ENCODE data around the gene VIPR2. TPM values are rescaled to one million over a fixed set of nuclear protein-coding genes. Genes with fewer than 3 reads are reported as not detected.

VIPR2 gene
- total RNA-seq, 1 donor from 2014 or later = not detected

DNA sequence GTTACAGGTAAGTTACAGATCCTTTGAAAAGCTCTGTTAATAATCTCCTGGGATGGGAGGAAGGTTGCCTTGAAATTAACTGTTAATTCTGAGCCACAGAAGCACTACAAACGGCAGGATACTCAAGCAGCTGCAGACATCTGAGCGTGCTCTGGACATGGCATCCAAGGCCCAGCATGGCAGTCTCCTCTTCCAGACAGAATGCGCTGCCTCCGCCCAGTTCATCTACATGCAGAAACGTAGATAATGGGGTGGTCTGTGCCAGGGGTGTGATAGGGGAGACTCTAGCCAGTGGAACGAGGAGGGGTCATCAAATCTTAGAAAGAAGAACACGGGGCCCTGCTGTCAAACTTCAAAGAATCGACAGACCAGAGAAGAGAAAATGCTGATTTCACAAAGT is 13.8 kb downstream of the VIPR2 start:
- H3K27me3 Mint-ChIP-seq = peaks cover 5% of the 10 kb centered on the region
- POLR2A ChIA-PET = no interaction called here
- CTCF ChIA-PET = no interaction called here

DNA sequence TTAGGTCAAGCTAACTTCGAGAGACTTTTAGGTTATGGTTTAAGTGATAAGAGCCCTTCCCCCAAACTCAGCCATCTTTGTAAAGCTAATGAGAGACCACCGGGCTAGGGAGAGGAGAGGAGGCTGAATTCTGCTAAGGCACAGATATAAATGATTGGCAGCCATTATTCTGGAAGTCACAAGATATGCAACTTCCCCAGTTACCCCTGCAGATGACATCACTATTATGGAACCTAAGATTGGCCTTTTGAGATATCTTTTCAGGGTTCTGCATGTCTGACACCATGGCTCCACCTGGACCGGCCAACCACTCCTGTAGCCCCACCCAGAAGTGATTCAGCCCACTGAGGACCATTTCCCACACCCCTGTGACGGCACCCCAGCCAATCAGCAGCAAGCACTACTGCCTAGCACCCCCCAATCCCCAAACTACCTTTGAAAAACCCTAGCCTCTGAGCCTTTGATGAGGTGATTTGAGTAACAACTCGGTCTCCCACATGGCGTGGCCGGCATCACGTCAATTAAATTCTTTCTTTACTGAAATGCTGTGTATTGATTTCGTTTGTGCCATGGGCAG is 14.4 kb downstream of the VIPR2 start:
- H3K27ac Mint-ChIP-seq = no peak overlapping the region
- DNase-seq (no peak), ATAC-seq (ENCODE audit: low read depth) (no peak)
- no peaks in the 10 kb centered on the region for H3K9me3 Mint-ChIP-seq
- ChIA-PET CTCF (no interaction called here), POLR2A (no interaction called here)
- TF ChIP-seq, protein P1, sequence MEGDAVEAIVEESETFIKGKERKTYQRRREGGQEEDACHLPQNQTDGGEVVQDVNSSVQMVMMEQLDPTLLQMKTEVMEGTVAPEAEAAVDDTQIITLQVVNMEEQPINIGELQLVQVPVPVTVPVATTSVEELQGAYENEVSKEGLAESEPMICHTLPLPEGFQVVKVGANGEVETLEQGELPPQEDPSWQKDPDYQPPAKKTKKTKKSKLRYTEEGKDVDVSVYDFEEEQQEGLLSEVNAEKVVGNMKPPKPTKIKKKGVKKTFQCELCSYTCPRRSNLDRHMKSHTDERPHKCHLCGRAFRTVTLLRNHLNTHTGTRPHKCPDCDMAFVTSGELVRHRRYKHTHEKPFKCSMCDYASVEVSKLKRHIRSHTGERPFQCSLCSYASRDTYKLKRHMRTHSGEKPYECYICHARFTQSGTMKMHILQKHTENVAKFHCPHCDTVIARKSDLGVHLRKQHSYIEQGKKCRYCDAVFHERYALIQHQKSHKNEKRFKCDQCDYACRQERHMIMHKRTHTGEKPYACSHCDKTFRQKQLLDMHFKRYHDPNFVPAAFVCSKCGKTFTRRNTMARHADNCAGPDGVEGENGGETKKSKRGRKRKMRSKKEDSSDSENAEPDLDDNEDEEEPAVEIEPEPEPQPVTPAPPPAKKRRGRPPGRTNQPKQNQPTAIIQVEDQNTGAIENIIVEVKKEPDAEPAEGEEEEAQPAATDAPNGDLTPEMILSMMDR (IDR thresholded peaks at IDR 0.05) = no peak
- peaks cover 4% of the 10 kb centered on the region for H3K27me3 Mint-ChIP-seq
- no peaks in the 10 kb centered on the region for H3K4me1 Mint-ChIP-seq
- no peak overlapping the region for H3K4me3 Mint-ChIP-seq
- H3K36me3 Mint-ChIP-seq (ENCODE audit: low read depth) = no peaks in the 10 kb centered on the region
- intact Hi-C loops (cut with micrococcal nuclease) = no loop called here

More for the DNA sequence above, 13.8 kb downstream of the VIPR2 start:
- DNase-seq (no peak), ATAC-seq (ENCODE audit: low read depth) (no peak)
- Mint-ChIP-seq H3K4me1 (no peaks in the 10 kb centered on the region), H3K27ac (no peak overlapping the region), H3K9me3 (no peaks in the 10 kb centered on the region), H3K36me3 (ENCODE audit: low read depth) (no peaks in the 10 kb centered on the region), H3K4me3 (no peak overlapping the region)
- TF ChIP-seq, protein P1 (IDR thresholded peaks at IDR 0.05) = no peak
- intact Hi-C loops (cut with micrococcal nuclease) = no loop called here

DNA sequence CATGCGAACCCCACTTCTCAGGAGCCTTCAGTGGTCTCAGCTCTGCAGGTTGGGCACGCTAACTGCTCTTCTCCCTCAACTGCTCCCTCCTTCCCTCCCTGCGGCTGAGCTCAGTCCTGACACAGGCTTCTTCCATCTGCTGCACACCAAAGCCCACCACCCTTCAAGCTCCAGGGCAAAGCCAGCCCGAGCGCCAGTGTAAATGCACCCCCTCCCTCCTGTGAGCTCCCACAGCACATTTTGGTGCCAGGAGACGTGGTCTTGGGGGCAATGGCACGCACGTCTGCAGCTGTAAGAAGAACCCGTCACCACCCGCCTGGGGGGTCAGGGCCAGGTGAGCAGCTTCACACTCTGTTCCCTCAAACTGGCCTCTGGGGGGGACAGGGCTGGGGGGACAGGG is 15.9 kb downstream of the VIPR2 start:
- Mint-ChIP-seq H3K4me3 (no peak overlapping the region), H3K27ac (no peak overlapping the region), H3K36me3 (ENCODE audit: low read depth) (no peaks in the 10 kb centered on the region), H3K27me3 (peaks cover 4% of the 10 kb centered on the region), H3K4me1 (no peaks in the 10 kb centered on the region), H3K9me3 (no peaks in the 10 kb centered on the region)
- CTCF ChIA-PET = no interaction called here
- TF ChIP-seq, protein P1 (IDR thresholded peaks at IDR 0.05) = no peak
- POLR2A ChIA-PET = no interaction called here
- DNase-seq (no peak), ATAC-seq (ENCODE audit: low read depth) (no peak)
- intact Hi-C loops (cut with micrococcal nuclease) = no loop called here

DNA sequence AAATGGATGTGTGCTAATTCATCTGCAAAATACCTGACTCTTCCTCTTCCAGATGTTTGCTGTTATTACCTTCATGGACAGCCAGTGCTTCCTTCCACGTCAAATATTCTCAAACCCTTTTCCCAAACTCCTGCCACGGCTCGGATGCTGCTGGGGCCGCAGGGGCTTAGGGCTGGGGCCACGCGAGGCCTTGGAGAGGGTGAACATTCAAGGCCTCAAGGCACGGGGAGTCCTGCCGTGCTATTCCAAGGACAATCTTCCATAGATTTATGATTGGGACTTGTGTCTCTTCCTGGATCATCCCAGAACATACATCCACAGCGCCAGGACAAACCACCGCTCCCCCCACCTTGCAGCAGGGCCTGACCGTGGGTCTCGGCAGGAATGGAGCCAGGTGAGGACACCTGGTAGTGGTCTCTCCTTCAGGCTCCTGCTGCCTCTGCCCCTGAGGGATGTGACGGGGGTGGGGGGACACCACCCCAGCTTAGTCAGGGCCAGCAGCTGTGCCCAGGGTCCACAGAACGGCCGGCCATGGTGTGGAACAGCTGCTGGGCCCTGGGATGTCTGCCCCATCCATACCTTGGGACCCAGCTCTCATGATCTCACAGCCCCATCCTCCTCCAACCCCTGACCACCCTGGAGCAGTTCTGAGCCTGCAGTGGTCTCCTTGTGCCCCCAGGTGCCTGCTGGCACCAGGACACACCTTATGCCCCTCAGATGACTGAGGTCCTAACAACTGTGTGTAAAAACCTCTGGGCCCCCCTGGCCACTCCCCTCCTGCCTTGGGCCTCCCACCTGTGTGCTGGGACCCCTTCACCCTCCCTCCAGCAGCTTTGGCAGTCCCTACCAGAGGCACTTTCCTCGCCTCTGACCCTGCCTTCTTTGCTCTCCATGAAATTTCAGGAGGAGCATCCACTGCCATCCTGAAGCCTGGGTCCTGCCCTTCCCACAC is 16.7 kb downstream of the VIPR2 start:
- intact Hi-C loops (cut with micrococcal nuclease) = no loop called here
- DNase-seq (no peak), ATAC-seq (ENCODE audit: low read depth) (no peak)
- H3K27ac Mint-ChIP-seq = no peak overlapping the region
- H3K4me1 Mint-ChIP-seq = no peaks in the 10 kb centered on the region
- ChIA-PET CTCF (no interaction called here), POLR2A (no interaction called here)
- H3K9me3 Mint-ChIP-seq = peaks cover 6% of the 10 kb centered on the region
- H3K4me3 Mint-ChIP-seq = no peak overlapping the region
- TF ChIP-seq, protein P1 (IDR thresholded peaks at IDR 0.05) = no peak
- H3K27me3 Mint-ChIP-seq = peaks cover 6% of the 10 kb centered on the region
- H3K36me3 Mint-ChIP-seq (ENCODE audit: low read depth) = no peaks in the 10 kb centered on the region
